ENCODE results near the gene MMD. TPM values are rescaled to one million over a fixed set of nuclear protein-coding genes. Genes with fewer than 3 reads are reported as not detected.
"Not testable (repeated sequence)": the region's sequence is repeated elsewhere in the genome, so short reads cannot be mapped to it uniquely, and the experiment has no call there.

MMD gene, protein sequence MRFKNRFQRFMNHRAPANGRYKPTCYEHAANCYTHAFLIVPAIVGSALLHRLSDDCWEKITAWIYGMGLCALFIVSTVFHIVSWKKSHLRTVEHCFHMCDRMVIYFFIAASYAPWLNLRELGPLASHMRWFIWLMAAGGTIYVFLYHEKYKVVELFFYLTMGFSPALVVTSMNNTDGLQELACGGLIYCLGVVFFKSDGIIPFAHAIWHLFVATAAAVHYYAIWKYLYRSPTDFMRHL
- total RNA-seq (1 to 10 TPM; 1.1 to 7.0 (median 3.3) TPM), polyA plus RNA-seq (1 to 10 TPM; 4.4 to 5.1 TPM)

GRCh38 chr17:55421179-55421934, at the start of gene MMD:
Gene MMD, minus strand, starts transcription at chr17:55421835. Its CDS starts 140 bp downstream, at chr17:55421695.
- FAIRE-seq: no peak
- peak in 4 of 6 donors; percentile 44 to 81 (median 58) for DNase-seq
- ATAC-seq: peak; percentile 42 to 64 (median 52)
- no peaks in the 10 kb centered on the region for H3K27me3 ChIP-seq
- no peaks in the 10 kb centered on the region for H3K9me3 ChIP-seq
- H3K36me3 ChIP-seq: no peaks in the 10 kb centered on the region
- H3K4me1 ChIP-seq: peaks cover 0 to 7% (median 3%) of the 10 kb centered on the region in 3 donors
- intact Hi-C loops (cut with DNase I): no loop called here
- TF ChIP-seq CTCF (IDR thresholded peaks at IDR 0.05): no peak
- H3K4me3 ChIP-seq: peak within 1 kb of the TSS; percentile 76 to 95 (median 85)
- WGBS, 2 donors: 0 to 1% methylated on average over 49 to 62 of the region's 62 CpGs
- peak within 1 kb of the TSS; percentile 31 to 78 (median 54) for H3K27ac ChIP-seq

DNA sequence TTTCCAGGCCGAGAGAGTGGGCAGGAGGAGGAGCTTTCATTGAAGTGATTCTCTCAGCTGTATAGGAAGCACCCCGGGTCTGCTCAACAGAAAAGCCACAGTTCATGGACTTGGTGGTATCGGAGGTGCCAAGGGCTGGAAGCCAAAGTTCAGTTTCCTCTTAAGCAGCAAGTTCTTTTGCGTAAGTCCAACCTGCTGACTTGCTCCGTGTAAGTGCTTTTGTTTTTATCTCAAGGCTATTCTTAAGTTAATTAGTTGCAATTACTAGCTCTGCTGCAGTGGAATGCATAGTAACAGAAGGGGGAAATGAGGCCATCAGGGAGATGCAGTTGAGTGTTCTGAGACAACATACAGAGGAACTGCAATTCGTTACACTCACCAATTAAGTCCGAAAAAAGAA, 45.0 kb upstream of the MMD start:
- DNase-seq (no peak), ATAC-seq (no peak), FAIRE-seq (no peak)
- Histone ChIP-seq H3K9me3 (no peaks in the 10 kb centered on the region), H3K27me3 (no peaks in the 10 kb centered on the region), H3K4me3 (no peak overlapping the region), H3K36me3 (no peaks in the 10 kb centered on the region), H3K27ac (no peak overlapping the region), H3K4me1 (no peaks in the 10 kb centered on the region)
- WGBS, 2 donors: 51 to 66% methylated on average over 7 of the region's 7 CpGs
- no peak for TF ChIP-seq CTCF (IDR thresholded peaks at IDR 0.05)
- intact Hi-C loops (cut with DNase I): no loop called here

DNA sequence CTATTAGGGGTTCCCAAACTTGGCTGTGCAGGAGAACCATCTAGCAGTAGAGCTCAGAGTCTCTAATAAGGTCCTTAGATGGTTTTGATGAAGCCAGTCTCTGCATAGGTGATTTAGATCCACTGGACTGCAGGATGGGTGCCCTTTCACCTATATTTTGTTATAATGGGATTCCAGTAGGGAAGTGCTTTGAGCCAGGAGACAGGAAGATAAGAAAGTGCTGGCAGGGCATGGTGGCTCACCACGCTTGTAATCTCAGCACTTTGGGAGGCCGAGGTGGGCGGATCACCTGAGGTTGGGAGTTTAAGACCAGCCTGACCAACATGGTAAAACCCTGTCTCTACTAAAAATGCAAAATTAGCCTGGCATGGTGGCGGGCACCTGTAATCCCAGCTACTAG, 44.1 kb upstream of the MMD start:
- H3K9me3 ChIP-seq; H3K27ac ChIP-seq; H3K4me1 ChIP-seq; H3K4me3 ChIP-seq; ATAC-seq; FAIRE-seq; intact Hi-C loops (cut with DNase I); H3K27me3 ChIP-seq; DNase-seq; H3K36me3 ChIP-seq: not testable (repeated sequence)
- 64 to 82% methylated on average over 4 of the region's 4 CpGs for WGBS, 2 donors

DNA sequence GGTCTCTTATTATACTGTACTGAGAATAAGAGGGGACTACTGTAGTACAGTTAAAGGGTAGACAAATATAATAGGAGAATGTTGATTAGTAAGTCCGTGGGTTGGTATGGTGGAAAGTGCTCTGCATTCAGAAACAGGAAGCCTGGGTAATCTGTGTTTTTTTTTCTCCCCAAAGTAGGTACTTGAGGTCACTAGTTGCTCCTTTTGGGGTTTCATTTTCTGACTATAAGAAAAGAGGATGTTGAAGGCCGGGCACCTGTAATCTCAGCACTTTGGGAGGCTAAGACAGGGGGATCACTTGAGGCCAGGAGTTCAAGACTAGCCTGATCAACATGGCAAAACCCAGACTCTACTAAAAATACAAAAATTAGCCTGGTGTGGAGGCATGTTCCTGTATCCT, 42.0 kb upstream of the MMD start:
- no peak for FAIRE-seq
- no peak for ATAC-seq
- no peaks in the 10 kb centered on the region for H3K36me3 ChIP-seq
- no peaks in the 10 kb centered on the region for H3K4me1 ChIP-seq
- no peak overlapping the region for H3K27ac ChIP-seq
- H3K27me3 ChIP-seq: no peaks in the 10 kb centered on the region
- DNase-seq: no peak
- no peaks in the 10 kb centered on the region for H3K9me3 ChIP-seq
- no peak overlapping the region for H3K4me3 ChIP-seq
- 59% methylated on average over 2 of the region's 2 CpGs for WGBS, 2 donors
- no peak for TF ChIP-seq CTCF (IDR thresholded peaks at IDR 0.05)
- intact Hi-C loops (cut with DNase I): no loop called here

DNA sequence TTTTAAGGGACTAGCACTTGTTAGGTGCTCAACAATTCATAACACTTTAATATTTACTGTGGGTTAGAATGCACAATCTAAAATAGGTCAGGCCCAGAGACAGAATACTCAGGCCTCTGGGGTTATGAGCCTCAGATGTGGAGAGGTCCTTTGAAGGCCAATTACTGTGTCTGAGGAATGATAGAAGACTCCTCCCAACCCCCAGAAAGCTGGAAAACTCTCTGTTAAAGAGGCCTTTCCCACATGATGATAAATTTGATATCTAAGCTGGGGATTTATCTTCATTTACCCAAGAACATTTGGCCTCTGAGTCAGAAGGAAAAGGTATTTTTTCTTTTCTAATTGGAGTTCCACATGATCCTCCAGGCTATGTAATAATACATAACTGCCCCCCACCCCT, 41.1 kb upstream of the MMD start:
- H3K27ac ChIP-seq: no peak overlapping the region
- no peak overlapping the region for H3K4me3 ChIP-seq
- no peaks in the 10 kb centered on the region for H3K27me3 ChIP-seq
- no peaks in the 10 kb centered on the region for H3K36me3 ChIP-seq
- no peaks in the 10 kb centered on the region for H3K4me1 ChIP-seq
- DNase-seq: no peak
- no peaks in the 10 kb centered on the region for H3K9me3 ChIP-seq
- FAIRE-seq: no peak
- intact Hi-C loops (cut with DNase I): no loop called here
- TF ChIP-seq CTCF (IDR thresholded peaks at IDR 0.05): no peak
- ATAC-seq: no peak

All from pancreas (tissue), 10 donors.